NCI-H82 (cell line): ENCODE results near the gene CISTR.
"Not testable (repeated sequence)": the region's sequence is repeated elsewhere in the genome, so short reads cannot be mapped to it uniquely, and the experiment has no call there.

Experiments used
- DNase-seq: peaks from one replicate; lab custom pipeline; 2025; lab: John Stamatoyannopoulos, UW

CISTR gene

GRCh38 chr12:53751336-53752191, at the start of gene CISTR:
Gene CISTR (minus strand): TSS chr12:53751979.
- DNase-seq, result no peak

DNA sequence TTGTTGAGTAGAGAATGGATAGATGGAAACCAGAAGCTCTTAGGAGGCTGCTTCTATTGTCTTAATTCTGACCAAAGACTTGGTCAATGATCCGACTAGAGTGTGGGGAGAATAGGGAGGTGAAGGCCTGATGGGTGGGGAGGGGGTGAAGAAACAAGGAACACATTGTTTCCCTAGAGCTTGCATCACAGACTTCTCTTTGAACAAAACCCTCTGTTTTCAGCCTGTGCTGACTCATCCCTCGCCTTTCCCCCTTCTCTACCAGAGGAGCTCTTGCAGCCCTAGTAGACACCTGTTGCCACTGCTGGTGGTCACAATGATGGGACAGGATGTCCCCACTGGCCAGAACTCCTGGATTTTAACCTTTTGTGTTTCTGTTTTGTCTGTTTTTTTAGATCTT, 46.8 kb upstream of the CISTR start:
- no peak for DNase-seq

DNA sequence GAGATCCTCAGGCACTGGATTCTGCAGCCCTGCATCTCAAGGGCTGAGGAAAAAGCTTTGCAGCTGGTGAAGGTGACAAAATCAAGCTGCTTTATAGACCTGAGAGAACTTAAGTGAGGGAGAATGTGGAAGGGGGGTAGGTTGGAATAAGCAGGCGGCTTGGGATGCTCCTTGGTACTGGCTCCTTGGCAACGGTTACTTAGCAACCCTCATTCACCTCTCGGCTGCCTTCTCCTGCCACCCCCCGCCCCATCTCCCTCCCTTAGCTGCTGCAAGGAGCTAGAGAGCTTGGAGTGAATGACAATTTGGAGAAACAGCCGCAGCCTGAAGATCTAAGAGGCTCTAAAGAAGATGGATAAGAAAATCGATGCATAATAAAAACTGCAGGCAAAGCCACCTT, 44.1 kb upstream of the CISTR start:
- DNase-seq, result no peak

DNA sequence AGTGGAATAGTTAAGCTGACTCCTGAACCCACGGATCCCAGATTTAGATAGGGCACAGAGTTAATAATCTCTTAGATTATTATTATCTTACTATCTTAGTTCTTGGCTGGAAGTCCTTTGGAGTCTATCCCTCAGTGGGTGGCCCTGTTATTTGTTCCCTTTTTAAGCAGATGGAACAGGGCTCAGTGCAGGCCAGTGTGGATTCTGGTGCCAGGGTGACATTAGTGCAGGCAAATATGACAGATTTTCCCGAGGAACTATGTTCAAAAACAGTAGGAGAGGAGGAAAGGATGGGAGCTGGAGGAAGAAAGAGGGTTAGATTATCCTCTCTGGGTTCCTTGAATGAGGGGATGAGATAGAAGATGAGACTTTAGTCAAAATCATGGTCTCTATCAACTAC, 41.4 kb upstream of the CISTR start:
- no peak for DNase-seq

DNA sequence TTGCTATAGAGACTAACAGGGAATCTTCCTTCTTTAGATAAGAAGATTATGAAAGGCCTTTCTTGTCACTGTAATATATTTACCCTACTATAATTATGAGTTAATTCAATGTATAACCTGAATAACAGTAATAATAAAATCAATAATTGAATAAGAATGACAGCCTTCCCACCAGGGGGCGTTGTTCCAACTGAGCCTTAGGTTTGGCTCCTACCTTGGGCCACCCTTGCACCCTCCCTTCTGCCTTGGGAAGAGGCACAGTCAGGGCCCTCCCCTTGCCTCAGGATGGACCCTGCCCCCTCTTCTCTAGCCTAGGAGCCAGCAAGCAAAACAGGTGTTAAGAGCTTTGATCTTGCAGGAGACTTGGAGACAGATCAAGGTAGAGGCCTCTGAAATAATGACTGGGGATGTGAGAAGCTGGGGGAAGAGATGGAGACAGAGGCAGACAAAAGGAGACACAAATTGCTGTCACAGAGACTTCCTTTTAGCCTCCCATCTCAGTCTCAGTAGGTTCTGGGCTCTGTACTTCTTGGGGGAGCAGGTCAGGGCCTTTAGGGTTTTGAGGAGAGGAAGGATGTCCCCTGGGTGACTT, 40.1 kb upstream of the CISTR start:
- DNase-seq, result peak; percentile 50

DNA sequence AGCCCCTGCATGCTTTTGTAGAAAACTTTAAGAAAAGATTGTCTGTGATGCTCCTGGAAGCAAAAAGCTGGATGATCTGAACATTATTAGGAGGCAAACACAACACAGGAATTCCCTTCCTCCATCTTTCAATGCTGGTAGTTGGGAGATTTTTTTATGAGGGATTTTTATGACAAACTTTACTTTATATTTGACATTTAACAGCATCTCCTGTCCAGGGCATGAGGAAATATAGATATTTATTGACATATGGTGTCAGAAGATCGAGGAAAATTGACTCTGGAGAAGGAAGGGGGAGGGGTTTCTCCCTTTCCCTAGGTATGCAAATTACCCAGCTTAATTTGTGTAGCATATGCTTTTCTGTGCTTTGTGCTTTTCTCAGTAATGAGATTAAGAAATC, 37.8 kb upstream of the CISTR start:
- no peak for DNase-seq

- DNase-seq, result no peak
Observed at GRCh38 chr12:53788892-53789291, 37.1 kb upstream of the CISTR start.

- no peak for DNase-seq
Observed at GRCh38 chr12:53786411-53786810, 34.6 kb upstream of the CISTR start.

DNA sequence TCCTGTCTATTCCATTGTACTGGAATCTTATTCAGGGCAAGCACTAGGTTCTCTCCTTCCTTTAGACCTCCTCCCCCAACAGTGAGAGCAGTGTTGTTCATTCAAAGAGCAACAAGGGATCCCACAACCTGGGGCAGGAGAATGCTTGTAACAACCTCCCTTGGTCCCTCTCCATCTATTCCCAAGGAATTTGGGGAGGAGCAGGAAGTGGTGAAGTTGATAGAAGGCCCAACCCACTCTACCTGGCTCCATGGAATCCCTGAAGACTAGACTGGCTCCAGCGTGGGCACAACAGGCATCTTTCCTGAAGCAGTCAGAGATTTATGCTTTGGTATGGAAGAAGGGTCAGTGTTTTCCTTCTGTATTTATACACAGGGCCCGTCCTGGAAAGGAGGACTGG, 33.4 kb upstream of the CISTR start:
- DNase-seq, result no peak

DNA sequence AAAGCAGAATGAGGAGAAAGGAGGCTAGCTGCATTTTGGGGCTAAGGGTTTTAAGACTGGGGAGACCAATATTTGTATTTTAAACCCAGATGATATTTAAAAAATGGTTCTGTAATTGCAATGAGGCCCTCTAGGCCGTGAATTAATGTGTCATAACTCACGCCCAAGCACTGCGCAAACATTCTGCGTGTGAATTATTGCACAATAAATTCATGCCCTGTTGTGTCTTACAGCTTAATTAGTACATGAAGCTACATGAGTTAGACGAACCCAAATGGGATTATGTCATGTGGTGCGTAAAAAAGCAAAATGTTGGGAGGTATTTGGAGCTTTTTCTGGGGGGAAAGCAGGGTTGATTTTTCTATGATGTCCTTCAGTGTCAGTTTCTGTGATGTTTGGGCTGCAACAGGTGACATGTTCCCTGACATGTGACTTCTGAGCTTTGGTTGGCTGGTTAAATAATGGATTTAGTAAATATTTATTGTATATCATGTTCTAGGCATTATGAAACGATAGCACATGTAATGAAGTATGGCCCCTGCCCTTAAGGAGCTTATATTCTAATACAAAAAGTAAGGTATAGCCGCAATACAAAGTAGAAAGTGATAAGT, 30.4 kb upstream of the CISTR start:
- no peak for DNase-seq

DNA sequence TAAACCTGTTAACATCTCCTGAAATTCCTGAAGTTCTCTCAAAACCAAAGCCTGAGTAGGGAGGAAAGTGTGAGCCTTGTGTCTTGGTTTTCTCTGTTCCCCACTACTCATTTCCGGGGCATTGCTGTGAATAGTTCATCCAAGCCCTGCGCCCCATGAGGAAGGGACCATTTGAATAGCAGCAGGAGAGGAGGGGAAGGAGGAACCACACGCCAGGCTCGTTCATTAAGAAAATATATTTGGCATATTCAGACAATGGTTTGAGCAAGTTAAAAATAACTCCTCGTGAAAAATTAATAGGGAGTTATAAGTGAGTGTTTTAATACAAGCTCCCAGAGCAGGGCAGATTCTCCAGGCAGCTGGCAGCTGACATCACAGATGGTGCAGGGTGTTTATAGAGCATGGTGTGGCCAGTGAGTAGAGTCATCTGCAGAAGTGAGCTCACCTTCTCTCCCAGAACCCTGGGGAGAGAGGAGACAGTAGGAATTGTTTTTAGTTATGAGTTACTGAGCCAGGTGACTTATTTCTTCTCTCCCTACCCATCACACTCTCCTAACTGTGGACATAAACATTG, 29.5 kb upstream of the CISTR start:
- DNase-seq, result peak; percentile 69

GRCh38 chr12:53780323-53780722, 28.5 kb upstream of the CISTR start:
- no peak for DNase-seq

GRCh38 chr12:53779679-53780078, 27.9 kb upstream of the CISTR start:
- not testable (repeated sequence) for DNase-seq

- no peak for DNase-seq
Observed at GRCh38 chr12:53777936-53778644, 26.3 kb upstream of the CISTR start.

- no peak for DNase-seq
Observed at GRCh38 chr12:53777412-53777811, 25.6 kb upstream of the CISTR start.

DNA sequence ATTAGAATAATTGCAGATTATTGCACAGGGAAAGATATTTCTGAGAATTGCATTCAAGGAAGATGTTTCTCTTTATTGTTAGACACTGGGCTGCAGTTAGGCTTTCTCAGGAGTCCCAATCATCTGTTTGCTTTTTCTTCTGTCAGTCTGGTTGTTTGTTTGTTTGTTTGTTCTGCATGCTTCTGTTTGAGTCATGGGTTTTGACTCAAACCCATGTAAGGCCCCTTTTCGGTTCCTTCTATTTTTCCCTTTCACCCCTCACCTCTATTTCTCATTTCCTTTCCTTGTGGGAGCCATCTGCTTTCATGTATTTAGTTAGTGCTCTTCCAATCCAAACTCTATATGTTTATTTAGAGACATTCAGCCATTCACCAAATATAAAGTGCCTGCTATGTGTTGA, 25.1 kb upstream of the CISTR start:
- DNase-seq, result no peak

GRCh38 chr12:53775478-53776145, 23.8 kb upstream of the CISTR start:
- DNase-seq, result no peak

GRCh38 chr12:53770281-53770680, 18.5 kb upstream of the CISTR start:
- no peak for DNase-seq

- DNase-seq, result peak; percentile 48
Observed at GRCh38 chr12:53768976-53769375, 17.2 kb upstream of the CISTR start.

GRCh38 chr12:53766881-53767280, 15.1 kb upstream of the CISTR start:
- DNase-seq, result no peak

- DNase-seq, result no peak
Observed at GRCh38 chr12:53765891-53766290, 14.1 kb upstream of the CISTR start.

- DNase-seq, result no peak
Observed at GRCh38 chr12:53764615-53765014, 12.8 kb upstream of the CISTR start.
